GM12875 (cell line): ENCODE results near the gene DENND1C.

ENCODE experiments used
- H3K4me3 ChIP-seq: one replicate; pipeline ENCODE4 v1.5.1; 2011; ENCODE audit warnings: low read depth, low read length, control low read depth
- CTCF ChIP-seq: IDR thresholded peaks from 2 replicates; pipeline ENCODE4 v1.5.1; 2011; ENCODE audit warnings: low read depth, mild to moderate bottlenecking, control low read depth, inconsistent platforms, low read length, moderate library complexity, borderline replicate concordance; ENCODE audit not compliant: insufficient read depth

The DENND1C gene

GRCh38 chr19:6481541-6482342 is at the start of gene DENND1C:
DENND1C (minus strand) TSS chr19:6481787; CDS start chr19:6481695, 92 bp downstream.
- peak; percentile 50; the same call in 1 of the 2 replicates for TF ChIP-seq CTCF
- H3K4me3 ChIP-seq, result peak within 1 kb of the TSS; percentile 92

GRCh38 chr19:6530386-6531162 is 49.0 kb upstream of the DENND1C start, which contains the start of gene TNFSF9:
TNFSF9 (plus strand) TSS chr19:6531026; CDS start chr19:6531037, 11 bp downstream.
- TF ChIP-seq CTCF, result no peak
- H3K4me3 ChIP-seq, result peak within 1 kb of the TSS; percentile 94

GRCh38 chr19:6529937-6530385 is 48.4 kb upstream of the DENND1C start:
- H3K4me3 ChIP-seq, result peak overlapping the region; percentile 94
- no peak for TF ChIP-seq CTCF

- TF ChIP-seq CTCF, result no peak
- peak overlapping the region; percentile 33 for H3K4me3 ChIP-seq
These were observed 47.8 kb upstream of the DENND1C start for GRCh38 chr19:6529351-6529750.

- H3K4me3 ChIP-seq, result peak overlapping the region; percentile 33
- no peak for TF ChIP-seq CTCF
These were observed 47.0 kb upstream of the DENND1C start for GRCh38 chr19:6528544-6529121.

GRCh38 chr19:6527893-6528543 is 46.4 kb upstream of the DENND1C start:
- peak overlapping the region; percentile 47 for H3K4me3 ChIP-seq
- TF ChIP-seq CTCF, result no peak
